T-cell (primary cell): ENCODE data around the gene MAPK8IP3. TPM values are rescaled to one million over a fixed set of nuclear protein-coding genes. Genes with fewer than 3 reads are reported as not detected.

ENCODE experiments used
- ATAC-seq, 4 experiments: fragments of 200-7000 bp in 3 of 4; fragments of 150-1000 bp in 1 of 4; cut with Tn5 transposase; replicated peaks in 1 of 4; 1 replicate in 3 of 4; 2 replicates in 1 of 4; pipeline ENCODE4 v1.10.0; 2021; ENCODE audit warnings: moderate library complexity in 3 of 4, mild to moderate bottlenecking in 2 of 4, moderate number of reproducible peaks in 1 of 4
- CTCF ChIA-PET, 2 donors: fragments of 300-600 bp; sonication (Branson Sonifier 250); formaldehyde crosslinking; loops; one replicate each; lab custom pipeline; 2022; ENCODE audit warnings: antibody characterized with exemption in 2 of 2; lab: Charles Lee
- POLR2A ChIA-PET, 2 donors: fragments of 300-600 bp; sonication (Branson Sonifier 250); formaldehyde crosslinking; loops; one replicate each; lab custom pipeline; 2022; ENCODE audit warnings: antibody characterized with exemption in 2 of 2; lab: Charles Lee
- DNase-seq, 35 experiments: peaks; one replicate each; pipeline versions ENCODE4 v3.0.0 to v3.0.0-alpha.2; 2013 to 2023
- H3K27ac ChIP-seq: one replicate; pipeline ENCODE4 v1.5.1; 2013; ENCODE audit warnings: low read length
- H3K27me3 ChIP-seq, 2 experiments: replicated peaks in 1 of 2; 1 replicate in 1 of 2; 2 replicates in 1 of 2; pipeline versions ENCODE4 v1.6.1 to v1.7.0; 2013; ENCODE audit warnings: low read length in 1 of 2, mixed read lengths in 1 of 2; ENCODE audit not compliant: control insufficient read depth in 2 of 2, insufficient read depth in 2 of 2; ENCODE audit errors: extremely low read depth in 1 of 2
- H3K36me3 ChIP-seq, 2 donors: 1 replicate in 1 of 2; 2 replicates in 1 of 2; pipeline versions ENCODE4 v1.6.1 to v1.7.0; 2013; ENCODE audit warnings: low read length in 1 of 2; ENCODE audit not compliant: control insufficient read depth in 2 of 2, insufficient read depth in 1 of 2; ENCODE audit errors: extremely low read depth in 1 of 2
- H3K4me1 ChIP-seq, 2 experiments: 1 replicate in 1 of 2; 2 replicates in 1 of 2; pipeline versions ENCODE4 v1.6.1 to v1.7.0; 2013; ENCODE audit warnings: low read length in 2 of 2, mixed read lengths in 1 of 2; ENCODE audit not compliant: insufficient read depth in 2 of 2, control insufficient read depth in 1 of 2; ENCODE audit errors: extremely low read depth in 1 of 2
- H3K4me3 ChIP-seq, 2 donors: 1 replicate in 1 of 2; 2 replicates in 1 of 2; pipeline versions ENCODE4 v1.5.1 to v1.7.0; 2013; ENCODE audit warnings: mild to moderate bottlenecking in 2 of 2, low read length in 1 of 2, moderate library complexity in 1 of 2; ENCODE audit not compliant: control insufficient read depth in 1 of 2; ENCODE audit errors: extremely low read depth in 1 of 2
- H3K9me3 ChIP-seq: 2 replicates; pipeline ENCODE4 v1.7.0; 2013
- H3K27ac Mint-ChIP-seq, 2 donors: one replicate each; pipeline ENCODE4 v1.8.0; 2020 to 2021; ENCODE audit warnings: mild to moderate bottlenecking in 2 of 2, mixed read lengths in 2 of 2
- H3K27me3 Mint-ChIP-seq, 2 donors: one replicate each; pipeline ENCODE4 v1.8.0; 2021 to 2022; ENCODE audit warnings: mixed read lengths in 2 of 2
- H3K36me3 Mint-ChIP-seq: one replicate; pipeline ENCODE4 v1.8.0; 2021; ENCODE audit warnings: mixed read lengths
- H3K4me1 Mint-ChIP-seq, 3 donors: one replicate each; pipeline ENCODE4 v1.8.0; 2020 to 2022; ENCODE audit warnings: mixed read lengths in 3 of 3, mild to moderate bottlenecking in 1 of 3
- H3K4me3 Mint-ChIP-seq, 3 donors: one replicate each; pipeline ENCODE4 v1.8.0; 2020 to 2022; ENCODE audit warnings: mild to moderate bottlenecking in 3 of 3, mixed read lengths in 3 of 3, moderate library complexity in 3 of 3
- H3K9me3 Mint-ChIP-seq, 3 donors: one replicate each; pipeline ENCODE4 v1.8.0; 2020 to 2022; ENCODE audit warnings: mixed read lengths in 3 of 3
- WGBS: methylation state at CpG from one replicate; pipeline ENCODE4 v1.1.5; 2013; ENCODE audit warnings: missing lambda C conversion rate; ENCODE audit not compliant: insufficient coverage; 5-methylcytosine and 5-hydroxymethylcytosine counted together
- total RNA-seq, 35 experiments: library from RNA in 6 of 35; stranded (reverse) in 6 of 35; fragments of 120-200 nt in 1 of 35; gene quantifications; one replicate each; pipeline versions ENCODE4 v1.2.1 to v1.2.4 and lab custom pipeline; 2013 to 2026

MAPK8IP3 gene
- total RNA-seq, 5 donors from 2014 or later (not counting 1 experiment from before 2014, with no cell fraction given) = 216 to 309 (median 290) TPM

DNA sequence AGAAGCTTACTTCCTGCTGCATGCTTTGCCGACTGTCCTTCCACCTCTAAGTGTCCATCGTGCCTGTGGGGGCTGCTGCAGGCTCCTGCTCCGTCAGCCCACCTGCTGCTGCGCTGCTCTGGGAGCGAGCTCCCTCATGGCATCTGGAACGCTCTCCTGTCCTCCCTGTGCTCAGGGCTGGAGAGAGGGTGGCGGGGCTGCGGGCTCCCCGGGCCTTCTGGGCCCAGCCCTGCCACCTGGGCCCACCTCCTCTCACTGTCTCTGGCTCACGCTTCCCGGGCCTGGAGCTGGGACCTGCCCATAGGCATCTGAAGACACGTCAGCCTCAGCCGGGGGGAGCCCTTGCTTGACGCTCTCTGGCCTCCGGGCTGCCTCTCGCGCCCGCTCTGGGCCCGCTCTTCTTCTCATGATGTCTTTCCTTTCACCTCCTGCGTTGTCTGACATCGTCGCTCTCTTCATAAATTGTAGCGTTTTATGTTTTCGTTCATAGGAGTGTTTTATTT lies 38.4 kb downstream of the MAPK8IP3 start:
- Histone ChIP-seq H3K27ac (no peak overlapping the region), H3K36me3 (peaks cover 28 to 72% of the 10 kb centered on the region in 2 donors), H3K4me1 (no peaks in the 10 kb centered on the region), H3K4me3 (no peak overlapping the region), H3K27me3 (no peaks in the 10 kb centered on the region), H3K9me3 (no peaks in the 10 kb centered on the region)
- Mint-ChIP-seq H3K27ac (no peak overlapping the region), H3K9me3 (no peaks in the 10 kb centered on the region), H3K4me1 (no peaks in the 10 kb centered on the region), H3K4me3 (no peak overlapping the region), H3K36me3 (peaks cover 15% of the 10 kb centered on the region), H3K27me3 (no peaks in the 10 kb centered on the region)
- ChIA-PET CTCF (no interaction called here), POLR2A (no interaction called here)
- WGBS = 94% methylated on average over 9 of the region's 24 CpGs
- ATAC-seq = no peak
- no peak for DNase-seq

- H3K9me3 ChIP-seq = no peaks in the 10 kb centered on the region
- Mint-ChIP-seq H3K4me3 (no peak overlapping the region), H3K9me3 (no peaks in the 10 kb centered on the region), H3K36me3 (peaks cover 19% of the 10 kb centered on the region), H3K4me1 (no peaks in the 10 kb centered on the region), H3K27ac (no peak overlapping the region), H3K27me3 (no peaks in the 10 kb centered on the region)
- peaks cover 31 to 75% of the 10 kb centered on the region in 2 donors for H3K36me3 ChIP-seq
- no peak overlapping the region for H3K4me3 ChIP-seq
- CTCF ChIA-PET = no interaction called here
- no peaks in the 10 kb centered on the region for H3K4me1 ChIP-seq
- POLR2A ChIA-PET = no interaction called here
- 96% methylated on average over 20 of the region's 25 CpGs for WGBS
- H3K27ac ChIP-seq = no peak overlapping the region
- no peaks in the 10 kb centered on the region for H3K27me3 ChIP-seq
- no peak for DNase-seq
- no peak for ATAC-seq
These were observed 39.3 kb downstream of the MAPK8IP3 start for GRCh38 chr16:1745181-1745899.

- WGBS = 97% methylated on average over 18 of the region's 29 CpGs
- H3K36me3 ChIP-seq = peaks cover 26 to 74% of the 10 kb centered on the region in 2 donors
- H3K27me3 ChIP-seq = no peaks in the 10 kb centered on the region
- no peak for ATAC-seq
- Mint-ChIP-seq H3K36me3 (peaks cover 19% of the 10 kb centered on the region), H3K27ac (no peak overlapping the region), H3K9me3 (no peaks in the 10 kb centered on the region), H3K4me1 (no peaks in the 10 kb centered on the region), H3K4me3 (no peak overlapping the region), H3K27me3 (no peaks in the 10 kb centered on the region)
- no peaks in the 10 kb centered on the region for H3K4me1 ChIP-seq
- POLR2A ChIA-PET = no interaction called here
- H3K9me3 ChIP-seq = no peaks in the 10 kb centered on the region
- no peak for DNase-seq
- H3K27ac ChIP-seq = no peak overlapping the region
- no peak overlapping the region for H3K4me3 ChIP-seq
- CTCF ChIA-PET = no interaction called here
These were observed 40.1 kb downstream of the MAPK8IP3 start for GRCh38 chr16:1745900-1746692.

- no peak overlapping the region for H3K27ac Mint-ChIP-seq
- no peaks in the 10 kb centered on the region for H3K4me1 ChIP-seq
- no peaks in the 10 kb centered on the region for H3K27me3 ChIP-seq
- ChIA-PET POLR2A (no interaction called here), CTCF (no interaction called here)
- no peaks in the 10 kb centered on the region for H3K4me1 Mint-ChIP-seq
- WGBS = 96% methylated on average over 31 of the region's 31 CpGs
- no peak overlapping the region for H3K4me3 Mint-ChIP-seq
- no peaks in the 10 kb centered on the region for H3K9me3 Mint-ChIP-seq
- DNase-seq (no peak), ATAC-seq (no peak)
- peaks cover 22% of the 10 kb centered on the region for H3K36me3 Mint-ChIP-seq
- peaks cover 24 to 75% of the 10 kb centered on the region in 2 donors for H3K36me3 ChIP-seq
- no peak overlapping the region for H3K27ac ChIP-seq
- no peak overlapping the region for H3K4me3 ChIP-seq
- no peaks in the 10 kb centered on the region for H3K9me3 ChIP-seq
- H3K27me3 Mint-ChIP-seq = no peaks in the 10 kb centered on the region
These were observed 40.7 kb downstream of the MAPK8IP3 start for GRCh38 chr16:1746693-1747195.

DNA sequence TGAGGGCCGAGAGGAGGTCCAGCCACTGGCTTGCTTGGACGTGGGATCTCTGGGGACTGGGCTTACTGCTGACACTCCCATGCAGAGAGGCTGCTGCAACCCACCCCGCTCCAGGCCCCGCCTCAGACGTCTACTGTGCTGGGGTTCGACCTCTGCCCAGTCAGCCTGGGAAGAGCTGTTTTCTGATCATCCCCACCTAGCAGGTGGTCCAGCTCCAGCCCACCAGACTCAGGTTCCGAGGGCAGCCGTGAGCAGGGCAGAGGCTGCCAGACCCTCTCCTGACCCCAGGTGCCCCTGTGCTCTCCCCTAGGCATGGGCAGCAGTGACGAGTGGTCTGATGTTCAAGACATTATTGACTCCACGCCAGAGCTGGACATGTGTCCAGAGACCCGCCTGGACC lies 41.9 kb downstream of the MAPK8IP3 start:
- H3K27me3 Mint-ChIP-seq = no peaks in the 10 kb centered on the region
- H3K36me3 ChIP-seq = peaks cover 28 to 76% of the 10 kb centered on the region in 2 donors
- H3K4me1 Mint-ChIP-seq = no peaks in the 10 kb centered on the region
- no peak overlapping the region for H3K4me3 Mint-ChIP-seq
- 97% methylated on average over 11 of the region's 11 CpGs for WGBS
- no peaks in the 10 kb centered on the region for H3K9me3 Mint-ChIP-seq
- ChIA-PET POLR2A (no interaction called here), CTCF (no interaction called here)
- H3K4me1 ChIP-seq = no peaks in the 10 kb centered on the region
- H3K27ac Mint-ChIP-seq = no peak overlapping the region
- no peak overlapping the region for H3K4me3 ChIP-seq
- DNase-seq = no peak
- H3K27me3 ChIP-seq = no peaks in the 10 kb centered on the region
- H3K9me3 ChIP-seq = no peaks in the 10 kb centered on the region
- ATAC-seq = no peak
- peaks cover 30% of the 10 kb centered on the region for H3K36me3 Mint-ChIP-seq
- no peak overlapping the region for H3K27ac ChIP-seq

- 97% methylated on average over 22 of the region's 29 CpGs for WGBS
- CTCF ChIA-PET = no interaction called here
- no peaks in the 10 kb centered on the region for H3K27me3 ChIP-seq
- H3K27ac ChIP-seq = no peak overlapping the region
- ATAC-seq (no peak), DNase-seq (no peak)
- peaks cover 32 to 69% of the 10 kb centered on the region in 2 donors for H3K36me3 ChIP-seq
- Mint-ChIP-seq H3K27me3 (no peaks in the 10 kb centered on the region), H3K9me3 (no peaks in the 10 kb centered on the region), H3K36me3 (peaks cover 32% of the 10 kb centered on the region), H3K27ac (no peak overlapping the region), H3K4me1 (no peaks in the 10 kb centered on the region), H3K4me3 (no peak overlapping the region)
- no peaks in the 10 kb centered on the region for H3K4me1 ChIP-seq
- H3K9me3 ChIP-seq = no peaks in the 10 kb centered on the region
- H3K4me3 ChIP-seq = no peak overlapping the region
- POLR2A ChIA-PET = no interaction called here
These were observed 43.4 kb downstream of the MAPK8IP3 start for GRCh38 chr16:1749152-1750117.
